SK-N-SH treated with all-trans-retinoic acid at 6 μM for 48 hours (cell line): Measurements from ENCODE around the gene IFITM1.
"Not testable (repeated sequence)": the region's sequence is repeated elsewhere in the genome, so short reads cannot be mapped to it uniquely, and the experiment has no call there.

Source experiments
- BACH2 ChIP-seq: fragments of 250-450 bp; sonication (Bioruptor Pico); IDR thresholded peaks from 2 replicates; pipeline ENCODE4 v1.9.0; 2021; ENCODE audit warnings: mild to moderate bottlenecking, borderline replicate concordance
- GLIS3 ChIP-seq: fragments of 250-450 bp; sonication (Bioruptor Pico); IDR thresholded peaks from 2 replicates; pipeline ENCODE4 v1.5.0; 2020; ENCODE audit warnings: mild to moderate bottlenecking, moderate library complexity
- ZFP3 ChIP-seq: fragments of 250-450 bp; sonication (Bioruptor Pico); IDR thresholded peaks from 2 replicates; pipeline ENCODE4 v1.5.0; 2020; ENCODE audit warnings: mild to moderate bottlenecking, moderate library complexity
- ZNF565 ChIP-seq: fragments of 450-650 bp; formaldehyde crosslinking; conservative IDR thresholded peaks from 2 replicates; pipeline ENCODE4 v1.5.0; 2020; ENCODE audit warnings: low read depth, mild to moderate bottlenecking, moderate library complexity
- TF ChIP-seq, protein P1 (sequence below): fragments of 250-450 bp; sonication (Bioruptor Pico); IDR thresholded peaks from 2 replicates; pipeline ENCODE4 v1.8.0; 2020; ENCODE audit warnings: mild to moderate bottlenecking, moderate library complexity, borderline replicate concordance

GRCh38 chr11:333616-334263 lies 19.9 kb downstream of the IFITM1 start:
- not testable (repeated sequence) for TF ChIP-seq BACH2 (CRISPR knock-in tag); GLIS3 (CRISPR knock-in tag); ZFP3 (CRISPR knock-in tag); ZNF565
- TF ChIP-seq, protein P1, sequence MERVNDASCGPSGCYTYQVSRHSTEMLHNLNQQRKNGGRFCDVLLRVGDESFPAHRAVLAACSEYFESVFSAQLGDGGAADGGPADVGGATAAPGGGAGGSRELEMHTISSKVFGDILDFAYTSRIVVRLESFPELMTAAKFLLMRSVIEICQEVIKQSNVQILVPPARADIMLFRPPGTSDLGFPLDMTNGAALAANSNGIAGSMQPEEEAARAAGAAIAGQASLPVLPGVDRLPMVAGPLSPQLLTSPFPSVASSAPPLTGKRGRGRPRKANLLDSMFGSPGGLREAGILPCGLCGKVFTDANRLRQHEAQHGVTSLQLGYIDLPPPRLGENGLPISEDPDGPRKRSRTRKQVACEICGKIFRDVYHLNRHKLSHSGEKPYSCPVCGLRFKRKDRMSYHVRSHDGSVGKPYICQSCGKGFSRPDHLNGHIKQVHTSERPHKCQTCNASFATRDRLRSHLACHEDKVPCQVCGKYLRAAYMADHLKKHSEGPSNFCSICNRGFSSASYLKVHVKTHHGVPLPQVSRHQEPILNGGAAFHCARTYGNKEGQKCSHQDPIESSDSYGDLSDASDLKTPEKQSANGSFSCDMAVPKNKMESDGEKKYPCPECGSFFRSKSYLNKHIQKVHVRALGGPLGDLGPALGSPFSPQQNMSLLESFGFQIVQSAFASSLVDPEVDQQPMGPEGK, result not testable (repeated sequence)
